Measurements from ENCODE around the gene FAM240A.

Gene FAM240A

GRCh38 chr3:46627078-46627477, 14.8 kb downstream of the FAM240A start:
- DNase-seq (ENCODE audit: low read depth) = no peak
- no peak overlapping the region for H3K4me3 ChIP-seq (ENCODE audit: low read depth, low read length)

DNA sequence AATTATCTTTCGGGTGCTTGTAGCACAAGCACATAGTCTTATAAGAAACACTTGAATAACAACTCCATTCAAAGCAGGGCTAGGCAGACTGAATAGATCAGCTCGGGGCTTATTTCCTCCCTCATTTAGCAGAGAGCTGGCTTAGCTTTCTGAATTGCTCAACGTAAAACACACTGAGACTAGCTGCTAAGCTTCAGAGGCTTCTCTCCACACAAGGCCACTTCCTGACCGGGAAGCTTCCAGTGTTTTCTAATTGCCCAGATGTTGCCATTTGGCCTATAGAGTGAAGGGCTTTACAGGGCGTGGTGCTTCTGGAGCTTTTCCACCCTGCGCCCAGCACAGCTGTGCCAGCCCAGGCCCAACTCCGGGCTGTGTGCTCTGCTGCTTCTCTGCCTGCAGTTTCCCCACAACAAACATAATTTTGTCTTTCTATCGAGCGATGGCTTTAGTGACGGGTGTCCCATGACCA, 16.6 kb downstream of the FAM240A start:
- no peak for TF ChIP-seq CTCF (IDR thresholded peaks at IDR 0.05; ENCODE audit: insufficient read depth, low read depth, low read length, missing control alignments)
- no peak overlapping the region for H3K4me3 ChIP-seq (ENCODE audit: low read depth, low read length)

More at GRCh38 chr3:46627078-46627477, 14.8 kb downstream of the FAM240A start:
- no peak for TF ChIP-seq CTCF (IDR thresholded peaks at IDR 0.05; ENCODE audit: insufficient read depth, low read depth, low read length, missing control alignments)

GRCh38 chr3:46629551-46630517, 17.5 kb downstream of the FAM240A start:
- no peak overlapping the region for H3K4me3 ChIP-seq (ENCODE audit: low read depth, low read length)
- TF ChIP-seq CTCF (IDR thresholded peaks at IDR 0.05; ENCODE audit: insufficient read depth, low read depth, low read length, missing control alignments) = peak; percentile 99
- DNase-seq (ENCODE audit: low read depth) = peak; percentile 80

More for the DNA sequence above, 16.6 kb downstream of the FAM240A start:
- DNase-seq (ENCODE audit: low read depth) = no peak

- TF ChIP-seq CTCF (IDR thresholded peaks at IDR 0.05; ENCODE audit: insufficient read depth, low read depth, low read length, missing control alignments) = no peak
- no peak for DNase-seq (ENCODE audit: low read depth)
- no peak overlapping the region for H3K4me3 ChIP-seq (ENCODE audit: low read depth, low read length)
Measured at GRCh38 chr3:46632792-46633191, 20.5 kb downstream of the FAM240A start.

DNA sequence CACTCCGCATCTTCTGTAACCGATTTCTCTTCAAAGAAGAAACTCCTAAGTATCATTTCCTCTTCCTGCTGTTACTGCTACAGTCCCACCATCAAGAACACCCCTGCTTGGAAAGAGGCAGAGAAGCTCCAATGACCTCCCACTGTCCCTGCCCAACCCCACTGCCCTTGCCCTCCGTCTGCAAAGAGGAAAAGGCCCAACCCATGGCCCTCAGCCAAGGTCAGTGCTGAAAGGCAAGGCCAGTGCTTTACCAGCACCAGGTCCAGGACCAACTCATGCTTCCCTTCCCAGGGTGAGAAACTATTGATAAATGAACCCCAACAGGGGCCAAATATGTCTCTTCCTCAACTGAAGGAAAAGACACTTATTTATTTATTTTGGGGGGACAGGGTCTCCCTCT, 22.5 kb downstream of the FAM240A start:
- H3K4me3 ChIP-seq (ENCODE audit: low read depth, low read length) = no peak overlapping the region
- no peak for TF ChIP-seq CTCF (IDR thresholded peaks at IDR 0.05; ENCODE audit: insufficient read depth, low read depth, low read length, missing control alignments)
- no peak for DNase-seq (ENCODE audit: low read depth)

DNA sequence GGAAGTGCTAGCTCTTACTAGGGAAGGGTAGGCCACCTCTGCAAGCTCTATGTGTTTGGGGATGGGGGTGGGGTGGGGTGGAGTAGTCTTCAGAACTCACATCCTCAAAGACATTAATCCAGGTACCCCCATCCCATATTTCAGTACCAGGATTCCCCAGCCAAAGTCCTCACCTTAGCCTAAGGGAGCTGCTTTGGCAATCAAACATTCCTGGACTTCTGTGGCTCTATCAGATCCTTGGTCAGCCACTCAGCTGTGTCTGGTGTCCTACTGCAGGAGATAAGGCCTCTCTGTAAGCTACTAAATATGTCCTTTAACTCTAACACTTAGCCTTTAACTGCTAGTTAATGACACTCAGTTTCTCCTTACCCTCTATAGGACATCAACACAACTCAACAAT, 26.9 kb downstream of the FAM240A start:
- DNase-seq (ENCODE audit: low read depth) = no peak
- H3K4me3 ChIP-seq (ENCODE audit: low read depth, low read length) = no peak overlapping the region
- TF ChIP-seq CTCF (IDR thresholded peaks at IDR 0.05; ENCODE audit: insufficient read depth, low read depth, low read length, missing control alignments) = no peak
